ENCODE data around the gene FNTB. TPM values are rescaled to one million over a fixed set of nuclear protein-coding genes. Genes with fewer than 3 reads are reported as not detected.

Gene FNTB
- total and polyA plus RNA-seq, 2 experiments from 2014 or later, result 8.6 to 12.5 TPM

GRCh38 chr14:65079201-65079600 lies 92.5 kb downstream of the FNTB start:
- TF ChIP-seq EZH2 (IDR thresholded peaks at IDR 0.05; ENCODE audit: low read depth, unreplicated experiment) (no peak), ETS1 (IDR thresholded peaks at IDR 0.05) (no peak), CREB1 (CRISPR knock-in tag; IDR thresholded peaks at IDR 0.05; ENCODE audit: low read depth) (no peak), STAT1 (IDR thresholded peaks at IDR 0.05; ENCODE audit: unreplicated experiment) (no peak), ZNF114 (CRISPR knock-in tag; IDR thresholded peaks at IDR 0.05) (no peak), NANOG (IDR thresholded peaks at IDR 0.05; ENCODE audit: borderline replicate concordance) (no peak), EZH2phosphoT487 (IDR thresholded peaks at IDR 0.05; ENCODE audit: unreplicated experiment) (no peak), CTCF (conservative IDR thresholded peaks at IDR 0.05; ENCODE audit: low read depth in 2 of 2) (no peak), ZNF331 (CRISPR knock-in tag; IDR thresholded peaks at IDR 0.05; ENCODE audit: low read depth) (no peak), POLR2AphosphoS5 (IDR thresholded peaks at IDR 0.05; ENCODE audit: low read depth) (no peak), JUNB (IDR thresholded peaks at IDR 0.05; ENCODE audit: unreplicated experiment) (no peak), REST (IDR thresholded peaks at IDR 0.05; ENCODE audit: unreplicated experiment) (no peak)
- TF ChIP-seq, protein P1, sequence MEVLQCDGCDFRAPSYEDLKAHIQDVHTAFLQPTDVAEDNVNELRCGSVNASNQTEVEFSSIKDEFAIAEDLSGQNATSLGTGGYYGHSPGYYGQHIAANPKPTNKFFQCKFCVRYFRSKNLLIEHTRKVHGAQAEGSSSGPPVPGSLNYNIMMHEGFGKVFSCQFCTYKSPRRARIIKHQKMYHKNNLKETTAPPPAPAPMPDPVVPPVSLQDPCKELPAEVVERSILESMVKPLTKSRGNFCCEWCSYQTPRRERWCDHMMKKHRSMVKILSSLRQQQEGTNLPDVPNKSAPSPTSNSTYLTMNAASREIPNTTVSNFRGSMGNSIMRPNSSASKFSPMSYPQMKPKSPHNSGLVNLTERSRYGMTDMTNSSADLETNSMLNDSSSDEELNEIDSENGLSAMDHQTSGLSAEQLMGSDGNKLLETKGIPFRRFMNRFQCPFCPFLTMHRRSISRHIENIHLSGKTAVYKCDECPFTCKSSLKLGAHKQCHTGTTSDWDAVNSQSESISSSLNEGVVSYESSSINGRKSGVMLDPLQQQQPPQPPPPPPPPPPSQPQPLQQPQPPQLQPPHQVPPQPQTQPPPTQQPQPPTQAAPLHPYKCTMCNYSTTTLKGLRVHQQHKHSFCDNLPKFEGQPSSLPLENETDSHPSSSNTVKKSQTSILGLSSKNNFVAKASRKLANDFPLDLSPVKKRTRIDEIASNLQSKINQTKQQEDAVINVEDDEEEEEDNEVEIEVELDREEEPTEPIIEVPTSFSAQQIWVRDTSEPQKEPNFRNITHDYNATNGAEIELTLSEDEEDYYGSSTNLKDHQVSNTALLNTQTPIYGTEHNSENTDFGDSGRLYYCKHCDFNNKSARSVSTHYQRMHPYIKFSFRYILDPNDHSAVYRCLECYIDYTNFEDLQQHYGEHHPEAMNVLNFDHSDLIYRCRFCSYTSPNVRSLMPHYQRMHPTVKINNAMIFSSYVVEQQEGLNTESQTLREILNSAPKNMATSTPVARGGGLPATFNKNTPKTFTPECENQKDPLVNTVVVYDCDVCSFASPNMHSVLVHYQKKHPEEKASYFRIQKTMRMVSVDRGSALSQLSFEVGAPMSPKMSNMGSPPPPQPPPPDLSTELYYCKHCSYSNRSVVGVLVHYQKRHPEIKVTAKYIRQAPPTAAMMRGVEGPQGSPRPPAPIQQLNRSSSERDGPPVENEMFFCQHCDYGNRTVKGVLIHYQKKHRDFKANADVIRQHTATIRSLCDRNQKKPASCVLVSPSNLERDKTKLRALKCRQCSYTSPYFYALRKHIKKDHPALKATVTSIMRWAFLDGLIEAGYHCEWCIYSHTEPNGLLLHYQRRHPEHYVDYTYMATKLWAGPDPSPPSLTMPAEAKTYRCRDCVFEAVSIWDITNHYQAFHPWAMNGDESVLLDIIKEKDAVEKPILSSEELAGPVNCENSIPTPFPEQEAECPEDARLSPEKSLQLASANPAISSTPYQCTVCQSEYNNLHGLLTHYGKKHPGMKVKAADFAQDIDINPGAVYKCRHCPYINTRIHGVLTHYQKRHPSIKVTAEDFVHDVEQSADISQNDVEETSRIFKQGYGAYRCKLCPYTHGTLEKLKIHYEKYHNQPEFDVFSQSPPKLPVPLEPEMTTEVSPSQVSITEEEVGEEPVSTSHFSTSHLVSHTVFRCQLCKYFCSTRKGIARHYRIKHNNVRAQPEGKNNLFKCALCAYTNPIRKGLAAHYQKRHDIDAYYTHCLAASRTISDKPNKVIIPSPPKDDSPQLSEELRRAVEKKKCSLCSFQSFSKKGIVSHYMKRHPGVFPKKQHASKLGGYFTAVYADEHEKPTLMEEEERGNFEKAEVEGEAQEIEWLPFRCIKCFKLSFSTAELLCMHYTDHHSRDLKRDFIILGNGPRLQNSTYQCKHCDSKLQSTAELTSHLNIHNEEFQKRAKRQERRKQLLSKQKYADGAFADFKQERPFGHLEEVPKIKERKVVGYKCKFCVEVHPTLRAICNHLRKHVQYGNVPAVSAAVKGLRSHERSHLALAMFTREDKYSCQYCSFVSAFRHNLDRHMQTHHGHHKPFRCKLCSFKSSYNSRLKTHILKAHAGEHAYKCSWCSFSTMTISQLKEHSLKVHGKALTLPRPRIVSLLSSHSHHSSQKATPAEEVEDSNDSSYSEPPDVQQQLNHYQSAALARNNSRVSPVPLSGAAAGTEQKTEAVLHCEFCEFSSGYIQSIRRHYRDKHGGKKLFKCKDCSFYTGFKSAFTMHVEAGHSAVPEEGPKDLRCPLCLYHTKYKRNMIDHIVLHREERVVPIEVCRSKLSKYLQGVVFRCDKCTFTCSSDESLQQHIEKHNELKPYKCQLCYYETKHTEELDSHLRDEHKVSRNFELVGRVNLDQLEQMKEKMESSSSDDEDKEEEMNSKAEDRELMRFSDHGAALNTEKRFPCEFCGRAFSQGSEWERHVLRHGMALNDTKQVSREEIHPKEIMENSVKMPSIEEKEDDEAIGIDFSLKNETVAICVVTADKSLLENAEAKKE (CRISPR knock-in tag; IDR thresholded peaks at IDR 0.05), result no peak
- H3K27me3 ChIP-seq (ENCODE audit: insufficient read depth), result no peaks in the 10 kb centered on the region
- peak overlapping the region; percentile 51; the same call in 1 of the 2 replicates for H3K27ac Mint-ChIP-seq
- H3K36me3 Mint-ChIP-seq (ENCODE audit: low read depth), result peaks cover 56% of the 10 kb centered on the region
- H3K9me3 Mint-ChIP-seq, result no peaks in the 10 kb centered on the region
- peaks cover 17% of the 10 kb centered on the region; the same call in 1 of the 2 replicates for H3K79me2 ChIP-seq (replicated peaks; ENCODE audit: insufficient read depth)
- H3K27ac ChIP-seq (ENCODE audit: low read depth), result no peak overlapping the region
- peaks cover 4% of the 10 kb centered on the region; the same call in 1 of the 2 replicates for H3K36me3 ChIP-seq (ENCODE audit: insufficient read depth)
- H2AFZ ChIP-seq, result no peak overlapping the region
- no peak overlapping the region for H3K4me3 Mint-ChIP-seq
- H3F3A ChIP-seq (replicated peaks; ENCODE audit: low read depth), result no peaks in the 10 kb centered on the region
- H4K20me1 ChIP-seq (replicated peaks; ENCODE audit: insufficient read depth), result peaks cover 9% of the 10 kb centered on the region; the same call in 1 of the 2 replicates
- H3K4me1 Mint-ChIP-seq, result peaks cover 13% of the 10 kb centered on the region
- DNase-seq (ENCODE audit: low spot score), result no peak
- H3K4me1 ChIP-seq (ENCODE audit: insufficient read depth), result no peaks in the 10 kb centered on the region
- H3K4me3 ChIP-seq, result no peak overlapping the region
- no peak overlapping the region for H3K4me2 ChIP-seq
- no peaks in the 10 kb centered on the region for H3K9me2 ChIP-seq (ENCODE audit: insufficient read depth)
- ATAC-seq, result no peak
- H3K27me3 Mint-ChIP-seq (ENCODE audit: insufficient read depth, low read depth, poor library complexity), result peaks cover 3% of the 10 kb centered on the region

All from GM23338 (cell line).